22Rv1 (cell line): ENCODE data around the gene SUGCT.

Experiments
- H3K27ac ChIP-seq: fragments of 450-650 bp; 2 replicates; pipeline ENCODE4 v1.5.1; 2017
- CTCF ChIP-seq: fragments of 450-650 bp; IDR thresholded peaks from 2 replicates; pipeline ENCODE4 v1.5.1; 2017; ENCODE audit warnings: mild to moderate bottlenecking
- ZFX ChIP-seq: fragments of 450-650 bp; IDR thresholded peaks from 2 replicates; pipeline ENCODE4 v1.6.1; 2017; ENCODE audit warnings: antibody characterized with exemption, borderline replicate concordance

The SUGCT gene

GRCh38 chr7:40303996-40304395 lies 169.2 kb downstream of the SUGCT start:
- H3K27ac ChIP-seq, result no peak overlapping the region
- TF ChIP-seq ZFX (no peak), CTCF (no peak)

GRCh38 chr7:40305229-40305628 lies 170.4 kb downstream of the SUGCT start:
- TF ChIP-seq ZFX, result no peak
- TF ChIP-seq CTCF, result no peak
- no peak overlapping the region for H3K27ac ChIP-seq

GRCh38 chr7:40306025-40306424 lies 171.2 kb downstream of the SUGCT start:
- H3K27ac ChIP-seq, result no peak overlapping the region
- no peak for TF ChIP-seq ZFX
- TF ChIP-seq CTCF, result no peak

GRCh38 chr7:40306596-40306995 lies 171.8 kb downstream of the SUGCT start:
- no peak overlapping the region for H3K27ac ChIP-seq
- TF ChIP-seq ZFX (no peak), CTCF (no peak)

GRCh38 chr7:40310258-40310657 lies 175.5 kb downstream of the SUGCT start:
- no peak for TF ChIP-seq ZFX
- TF ChIP-seq CTCF, result no peak
- no peak overlapping the region for H3K27ac ChIP-seq

- no peak overlapping the region for H3K27ac ChIP-seq
- TF ChIP-seq ZFX (no peak), CTCF (no peak)
Observed at GRCh38 chr7:40311307-40311706, 176.5 kb downstream of the SUGCT start.

GRCh38 chr7:40315277-40315676 lies 180.5 kb downstream of the SUGCT start:
- TF ChIP-seq ZFX (no peak), CTCF (no peak)
- no peak overlapping the region for H3K27ac ChIP-seq
